Caco-2 (cell line): Measurements from ENCODE around the gene MTARC1. TPM values are rescaled to one million over a fixed set of nuclear protein-coding genes. Genes with fewer than 3 reads are reported as not detected.
A peak's percentile ranks its signal among the peaks of the same experiment; 100 is the strongest.

Experiments used
- BruUV-seq: library from RNA; stranded (reverse); fragments of 400-500 nt; replicated peaks from 2 replicates; lab custom pipeline; 2021; lab: Mats Ljungman, UMichigan
- CTCF ChIA-PET: fragments of 300-600 bp; sonication (Branson Sonifier 250); formaldehyde crosslinking; loops from one replicate; lab custom pipeline; 2022; ENCODE audit warnings: antibody characterized with exemption; lab: Charles Lee
- POLR2A ChIA-PET: fragments of 300-600 bp; sonication (Branson Sonifier 250); formaldehyde crosslinking; loops from one replicate; lab custom pipeline; 2022; ENCODE audit warnings: antibody characterized with exemption; lab: Charles Lee
- DNase-seq, 2 experiments: peaks; one replicate each; pipeline versions ENCODE4 v3.0.0 to v3.0.0-alpha.2; 2020 to 2022
- H3K27me3 ChIP-seq: replicated peaks from 2 replicates; pipeline ENCODE4 v1.6.0; 2011; ENCODE audit warnings: low read length; ENCODE audit not compliant: control insufficient read depth, insufficient read depth
- H3K36me3 ChIP-seq: 2 replicates; pipeline ENCODE4 v1.5.1; 2011; ENCODE audit warnings: low read length; ENCODE audit not compliant: control insufficient read depth, insufficient read depth
- H3K4me1 ChIP-seq: fragments of 250-450 bp; sonication (Bioruptor Pico); 2 replicates; pipeline ENCODE4 v1.5.1; 2020; ENCODE audit warnings: mild to moderate bottlenecking
- H3K4me3 ChIP-seq: 2 replicates; pipeline ENCODE4 v1.5.1; 2011; ENCODE audit warnings: low read depth, mild to moderate bottlenecking, control low read depth, low read length
- H3K9me3 ChIP-seq: fragments of 250-450 bp; sonication (Bioruptor Pico); 2 replicates; pipeline ENCODE4 v1.5.1; 2020; ENCODE audit warnings: mild to moderate bottlenecking, moderate library complexity
- H3K27ac Mint-ChIP-seq: one replicate; pipeline ENCODE4 v1.8.0; 2022; ENCODE audit warnings: mixed read lengths; ENCODE audit not compliant: unreplicated experiment
- H3K27me3 Mint-ChIP-seq: one replicate; pipeline ENCODE4 v1.8.0; 2022; ENCODE audit warnings: mixed read lengths; ENCODE audit not compliant: insufficient read depth, unreplicated experiment
- H3K36me3 Mint-ChIP-seq: one replicate; pipeline ENCODE4 v1.8.0; 2022; ENCODE audit warnings: mild to moderate bottlenecking, mixed read lengths; ENCODE audit not compliant: insufficient read depth, unreplicated experiment
- H3K4me1 Mint-ChIP-seq: one replicate; pipeline ENCODE4 v1.8.0; 2022; ENCODE audit warnings: low read depth, mixed read lengths; ENCODE audit not compliant: unreplicated experiment
- H3K4me3 Mint-ChIP-seq: one replicate; pipeline ENCODE4 v1.8.0; 2022; ENCODE audit warnings: mild to moderate bottlenecking, moderate library complexity, mixed read lengths; ENCODE audit not compliant: unreplicated experiment
- H3K9me3 Mint-ChIP-seq: one replicate; pipeline ENCODE4 v1.8.0; 2022; ENCODE audit warnings: mixed read lengths; ENCODE audit not compliant: unreplicated experiment
- intact Hi-C: fragments of 100-400 bp; cut with micrococcal nuclease; formaldehyde crosslinking; loops from one replicate; pipeline ENCODE4 v1.10.0; 2022; ENCODE audit not compliant: unreplicated experiment
- total RNA-seq: library from RNA; stranded (reverse); gene quantifications from 2 replicates; pipeline ENCODE4 v1.2.3, GENCODE V29; 2022
- TF ChIP-seq, protein P1 (sequence below), 2 experiments: fragments of 200-600 bp in 1 of 2; IDR thresholded peaks; 1 replicate in 1 of 2; 2 replicates in 1 of 2; pipeline versions ENCODE4 v1.5.1 to v1.8.0; 2011 to 2022; ENCODE audit warnings: antibody characterized with exemption in 1 of 2, control low read depth in 1 of 2, inconsistent platforms in 1 of 2, low read depth in 1 of 2, low read length in 1 of 2, mild to moderate bottlenecking in 1 of 2, moderate library complexity in 1 of 2; ENCODE audit not compliant: insufficient read depth in 1 of 2, severe bottlenecking in 1 of 2, unreplicated experiment in 1 of 2

MTARC1 gene
- total RNA-seq, 1 experiment from 2014 or later: 88.7 TPM

DNA sequence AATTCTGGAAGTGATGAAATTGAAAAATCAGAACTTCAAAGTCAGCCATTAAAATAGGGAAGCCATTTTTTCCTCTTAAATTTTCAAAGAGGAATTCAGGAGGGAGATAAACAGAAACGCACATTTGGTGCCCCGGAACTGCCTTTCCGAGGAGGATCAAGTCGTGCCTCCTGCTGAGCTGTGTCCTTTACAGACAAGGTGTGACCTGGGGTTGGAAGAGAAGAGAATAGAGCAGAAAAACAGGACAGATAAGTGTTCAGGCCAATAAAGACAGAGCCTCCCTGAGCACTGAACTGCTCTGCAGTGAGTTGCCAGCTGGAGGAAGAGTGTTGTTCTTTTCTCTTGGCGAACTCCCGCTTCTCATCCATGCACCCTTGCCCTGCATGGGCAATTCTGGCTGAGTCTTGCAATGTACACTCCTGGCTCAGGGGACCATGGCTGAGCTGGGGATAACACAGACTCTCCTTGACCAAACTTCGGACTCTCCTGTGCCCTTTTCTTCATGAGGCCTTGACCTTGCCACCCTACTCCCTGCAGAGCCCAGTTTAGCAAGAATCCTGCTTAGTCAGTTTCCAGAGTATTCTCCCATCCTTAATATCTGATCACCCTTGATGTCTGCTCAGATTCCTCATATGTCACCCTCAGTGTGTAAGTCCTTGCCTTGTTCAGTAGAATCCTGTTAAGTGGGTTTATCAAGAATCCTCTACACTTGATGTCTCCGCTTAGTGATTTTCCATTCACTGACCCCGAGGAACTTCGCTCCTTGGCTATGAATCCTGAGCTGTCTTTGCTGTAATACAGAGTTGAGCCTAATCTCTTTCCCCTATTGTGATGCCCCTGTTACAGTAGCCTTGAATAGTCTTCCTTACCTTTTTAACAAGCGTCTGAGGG, 1.3 kb upstream of the MTARC1 start:
- Histone ChIP-seq H3K4me3 (no peak overlapping the region), H3K4me1 (peaks cover 33% of the 10 kb centered on the region), H3K27me3 (no peaks in the 10 kb centered on the region), H3K9me3 (no peaks in the 10 kb centered on the region), H3K36me3 (no peaks in the 10 kb centered on the region; the same call in none of the 2 replicates)
- TF ChIP-seq, protein P1, sequence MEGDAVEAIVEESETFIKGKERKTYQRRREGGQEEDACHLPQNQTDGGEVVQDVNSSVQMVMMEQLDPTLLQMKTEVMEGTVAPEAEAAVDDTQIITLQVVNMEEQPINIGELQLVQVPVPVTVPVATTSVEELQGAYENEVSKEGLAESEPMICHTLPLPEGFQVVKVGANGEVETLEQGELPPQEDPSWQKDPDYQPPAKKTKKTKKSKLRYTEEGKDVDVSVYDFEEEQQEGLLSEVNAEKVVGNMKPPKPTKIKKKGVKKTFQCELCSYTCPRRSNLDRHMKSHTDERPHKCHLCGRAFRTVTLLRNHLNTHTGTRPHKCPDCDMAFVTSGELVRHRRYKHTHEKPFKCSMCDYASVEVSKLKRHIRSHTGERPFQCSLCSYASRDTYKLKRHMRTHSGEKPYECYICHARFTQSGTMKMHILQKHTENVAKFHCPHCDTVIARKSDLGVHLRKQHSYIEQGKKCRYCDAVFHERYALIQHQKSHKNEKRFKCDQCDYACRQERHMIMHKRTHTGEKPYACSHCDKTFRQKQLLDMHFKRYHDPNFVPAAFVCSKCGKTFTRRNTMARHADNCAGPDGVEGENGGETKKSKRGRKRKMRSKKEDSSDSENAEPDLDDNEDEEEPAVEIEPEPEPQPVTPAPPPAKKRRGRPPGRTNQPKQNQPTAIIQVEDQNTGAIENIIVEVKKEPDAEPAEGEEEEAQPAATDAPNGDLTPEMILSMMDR (IDR thresholded peaks at IDR 0.05; ENCODE audit: insufficient read depth in 1 of 2, low read depth in 1 of 2, low read length in 1 of 2, severe bottlenecking in 1 of 2, unreplicated experiment in 1 of 2): no peak
- Mint-ChIP-seq H3K36me3 (peaks cover 47% of the 10 kb centered on the region), H3K4me1 (peaks cover 28% of the 10 kb centered on the region), H3K27ac (peak overlapping the region; percentile 48), H3K4me3 (peak overlapping the region; percentile 85), H3K9me3 (no peaks in the 10 kb centered on the region), H3K27me3 (no peaks in the 10 kb centered on the region)
- no TSS peak for BruUV-seq
- intact Hi-C loops: loop anchor here (2.0 kb wide), 1 partner anchor 401 kb away; no protein-coding TSS in a partner anchor
- no peak for DNase-seq
- CTCF ChIA-PET: interaction anchor here (1.3 kb wide), 1 partner anchor 9 kb away, joined by 10 read pairs; no protein-coding TSS in a partner anchor
- POLR2A ChIA-PET: interaction anchor here (0.5 kb wide), 1 partner anchor 1139 kb away, joined by 3 read pairs; no protein-coding TSS in a partner anchor

- ChIA-PET POLR2A (interaction anchor here (0.5 to 0.6 kb wide), 2 partner anchors 11 to 1138 kb away, joined by 3 to 8 read pairs; no protein-coding TSS in a partner anchor), CTCF (interaction anchor here (1.3 to 1.7 kb wide), 2 partner anchors 9 to 53 kb away, joined by 10 to 16 read pairs; no protein-coding TSS in a partner anchor)
- Mint-ChIP-seq H3K9me3 (no peaks in the 10 kb centered on the region), H3K4me1 (peaks cover 28% of the 10 kb centered on the region), H3K27ac (no peak overlapping the region), H3K36me3 (peaks cover 53% of the 10 kb centered on the region), H3K4me3 (peak overlapping the region; percentile 85), H3K27me3 (no peaks in the 10 kb centered on the region)
- no peak for DNase-seq
- Histone ChIP-seq H3K4me3 (peak overlapping the region; percentile 55), H3K36me3 (no peaks in the 10 kb centered on the region; the same call in none of the 2 replicates), H3K9me3 (no peaks in the 10 kb centered on the region), H3K27me3 (no peaks in the 10 kb centered on the region), H3K4me1 (peaks cover 33% of the 10 kb centered on the region)
- BruUV-seq: no TSS peak
- TF ChIP-seq, protein P1 (IDR thresholded peaks at IDR 0.05; ENCODE audit: insufficient read depth in 1 of 2, low read depth in 1 of 2, low read length in 1 of 2, severe bottlenecking in 1 of 2, unreplicated experiment in 1 of 2): no peak
- intact Hi-C loops: loop anchor here (2.0 kb wide), 1 partner anchor 401 kb away; no protein-coding TSS in a partner anchor
Observed at GRCh38 chr1:220786057-220786336, 716 bp upstream of the MTARC1 start.

DNA sequence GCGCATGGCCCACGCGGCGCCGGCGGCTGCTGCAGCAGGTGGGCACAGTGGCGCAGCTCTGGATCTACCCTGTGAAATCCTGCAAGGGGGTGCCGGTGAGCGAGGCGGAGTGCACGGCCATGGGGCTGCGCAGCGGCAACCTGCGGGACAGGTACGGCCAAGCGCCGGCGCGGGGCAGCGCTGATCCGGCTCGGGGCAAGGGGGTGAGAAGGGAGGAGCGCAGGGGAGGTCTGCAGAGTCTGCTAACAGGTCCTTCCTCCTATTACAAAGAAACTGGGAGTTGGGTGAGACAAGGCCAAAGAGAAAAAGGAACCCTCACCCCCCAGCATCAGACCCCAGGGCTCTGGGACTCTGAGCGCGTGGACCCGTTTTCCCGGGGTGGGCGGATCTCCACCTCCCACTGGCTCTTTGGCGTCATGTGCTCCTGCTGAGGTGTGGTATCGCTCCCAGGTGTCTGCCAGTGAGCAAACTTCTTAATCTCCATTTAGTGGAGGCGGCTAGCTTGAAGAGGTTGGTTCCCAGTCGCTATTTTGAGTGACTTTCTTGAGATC, 431 bp downstream of the MTARC1 start:
- POLR2A ChIA-PET: interaction anchor here (0.6 to 0.9 kb wide), 4 partner anchors 39 to 489 kb away, joined by 3 to 4 read pairs (median 3); partner anchors contain the start of gene MTARC2
- H3K4me3 Mint-ChIP-seq: peak overlapping the region; percentile 85

More for the DNA sequence above, 431 bp downstream of the MTARC1 start:
- Histone ChIP-seq H3K4me1 (peaks cover 33% of the 10 kb centered on the region), H3K9me3 (no peaks in the 10 kb centered on the region), H3K27me3 (no peaks in the 10 kb centered on the region), H3K36me3 (peaks cover 2% of the 10 kb centered on the region), H3K4me3 (peak overlapping the region; percentile 55)
- TF ChIP-seq, protein P1 (IDR thresholded peaks at IDR 0.05; ENCODE audit: insufficient read depth in 1 of 2, low read depth in 1 of 2, low read length in 1 of 2, severe bottlenecking in 1 of 2, unreplicated experiment in 1 of 2): no peak
- BruUV-seq: no TSS peak
- H3K36me3 Mint-ChIP-seq: peaks cover 62% of the 10 kb centered on the region
- peak overlapping the region; percentile 81 for H3K27ac Mint-ChIP-seq
- CTCF ChIA-PET: interaction anchor here (0.6 to 1.7 kb wide), 4 partner anchors 10 to 415 kb away, joined by 3 to 16 read pairs (median 8); no protein-coding TSS in a partner anchor
- DNase-seq: peak; percentile 88 to 89
- H3K9me3 Mint-ChIP-seq: no peaks in the 10 kb centered on the region
- no peaks in the 10 kb centered on the region for H3K27me3 Mint-ChIP-seq
- peaks cover 28% of the 10 kb centered on the region for H3K4me1 Mint-ChIP-seq
- intact Hi-C loops: loop anchor here (1.0 to 2.0 kb wide), 2 partner anchors 16 to 402 kb away; no protein-coding TSS in a partner anchor
